GM19324 (cell line): ENCODE data around the gene SERPINA4.
"Not testable (repeated sequence)": the region's sequence is repeated elsewhere in the genome, so short reads cannot be mapped to it uniquely, and the experiment has no call there.

Experiments
- ATAC-seq: cut with Tn5 transposase; IDR thresholded peaks from one replicate; pipeline ENCODE4 v1.9.1; 2021; ENCODE audit warnings: mild to moderate bottlenecking, moderate library complexity; ENCODE audit not compliant: unreplicated experiment, low FRiP score

SERPINA4 gene

DNA sequence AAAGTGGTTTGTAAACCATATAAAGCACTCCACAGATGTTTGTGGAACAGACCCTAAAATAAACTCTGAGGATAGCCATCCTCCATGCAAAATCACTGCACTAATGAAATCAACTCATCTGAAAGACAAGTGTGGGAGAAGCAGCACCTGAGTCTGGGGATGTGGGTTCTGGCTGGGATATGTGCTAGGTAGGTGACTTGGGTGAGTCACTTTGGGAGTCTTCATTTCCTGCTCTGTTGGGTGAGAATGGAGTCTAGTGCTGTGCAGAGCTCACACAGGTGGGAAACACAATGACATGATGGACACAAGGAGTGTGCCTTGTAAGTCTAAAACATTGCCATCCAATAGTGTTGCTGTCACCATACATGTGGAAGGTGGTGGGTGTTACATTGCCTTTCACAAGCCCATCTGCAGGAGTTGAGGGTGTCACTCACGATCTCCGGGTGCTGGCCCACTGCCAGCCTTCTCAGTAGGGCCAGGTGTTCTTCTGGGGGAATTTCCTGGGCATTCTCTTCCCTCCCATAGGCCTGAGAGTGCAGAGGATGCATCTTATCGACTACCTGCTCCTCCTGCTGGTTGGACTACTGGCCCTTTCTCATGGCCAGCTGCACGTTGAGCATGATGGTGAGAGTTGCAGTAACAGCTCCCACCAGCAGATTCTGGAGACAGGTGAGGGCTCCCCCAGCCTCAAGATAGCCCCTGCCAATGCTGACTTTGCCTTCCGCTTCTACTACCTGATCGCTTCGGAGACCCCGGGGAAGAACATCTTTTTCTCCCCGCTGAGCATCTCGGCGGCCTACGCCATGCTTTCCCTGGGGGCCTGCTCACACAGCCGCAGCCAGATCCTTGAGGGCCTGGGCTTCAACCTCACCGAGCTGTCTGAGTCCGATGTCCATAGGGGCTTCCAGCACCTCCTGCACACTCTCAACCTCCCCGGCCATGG, 2.0 kb downstream of the SERPINA4 start:
- no peak for ATAC-seq

DNA sequence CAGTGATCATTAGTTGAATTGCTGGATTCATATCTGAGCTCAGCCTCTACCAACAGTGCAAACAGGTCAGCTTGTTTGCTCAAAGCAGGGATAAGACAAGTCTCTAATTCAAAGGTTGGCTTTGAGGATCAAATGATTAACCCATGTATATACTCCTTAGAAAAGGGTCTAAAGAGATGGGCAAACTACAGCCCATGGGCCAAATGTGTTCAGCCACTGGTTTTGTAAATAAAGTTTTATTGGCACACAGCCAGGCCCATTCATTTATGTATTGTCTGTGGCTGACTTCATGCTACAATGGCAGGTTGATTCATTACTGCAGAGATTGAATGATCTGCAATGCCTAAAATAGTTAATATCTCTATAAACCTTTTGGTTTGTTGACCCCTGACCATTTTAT, 3.1 kb downstream of the SERPINA4 start:
- no peak for ATAC-seq

DNA sequence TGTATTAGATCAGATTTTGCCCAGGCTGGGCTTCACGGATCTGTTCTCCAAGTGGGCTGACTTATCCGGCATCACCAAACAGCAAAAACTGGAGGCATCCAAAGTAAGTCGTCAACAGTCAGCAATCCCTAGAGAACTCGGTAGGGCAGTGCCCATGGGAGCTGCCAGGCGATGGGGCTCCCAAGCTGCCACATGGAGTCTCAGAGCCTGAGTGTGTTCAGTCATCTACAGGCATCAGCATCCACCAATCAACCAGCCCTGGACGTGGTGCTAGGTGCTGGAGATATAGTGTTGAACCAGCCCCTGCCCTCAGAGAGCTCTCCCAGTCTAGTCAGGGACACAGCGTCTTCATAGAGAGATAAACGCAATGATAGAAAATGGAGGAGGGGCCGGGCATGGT, 6.9 kb downstream of the SERPINA4 start:
- ATAC-seq: no peak

DNA sequence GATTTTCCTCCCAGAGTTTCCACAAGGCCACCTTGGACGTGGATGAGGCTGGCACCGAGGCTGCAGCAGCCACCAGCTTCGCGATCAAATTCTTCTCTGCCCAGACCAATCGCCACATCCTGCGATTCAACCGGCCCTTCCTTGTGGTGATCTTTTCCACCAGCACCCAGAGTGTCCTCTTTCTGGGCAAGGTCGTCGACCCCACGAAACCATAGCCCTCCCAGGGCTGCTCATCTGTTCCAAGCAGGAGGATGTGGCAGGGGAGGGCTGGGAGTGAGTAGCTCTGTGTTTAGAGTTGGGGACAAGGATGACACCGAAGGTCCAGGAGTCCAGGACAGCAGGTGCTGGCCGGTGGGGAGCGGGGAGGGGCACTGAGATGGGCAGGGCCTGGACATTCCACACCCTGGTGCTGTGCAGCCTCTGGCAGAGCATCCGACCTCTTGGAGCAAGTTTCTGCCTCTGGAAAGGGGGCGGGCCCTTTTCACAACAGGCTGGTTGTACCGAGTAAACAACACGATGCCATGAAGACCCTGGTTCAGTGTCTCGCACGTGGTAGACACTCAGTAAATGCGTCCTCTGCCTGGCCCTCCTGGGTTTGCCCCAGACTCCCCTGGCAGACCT, 8.2 kb downstream of the SERPINA4 start:
- no peak for ATAC-seq

DNA sequence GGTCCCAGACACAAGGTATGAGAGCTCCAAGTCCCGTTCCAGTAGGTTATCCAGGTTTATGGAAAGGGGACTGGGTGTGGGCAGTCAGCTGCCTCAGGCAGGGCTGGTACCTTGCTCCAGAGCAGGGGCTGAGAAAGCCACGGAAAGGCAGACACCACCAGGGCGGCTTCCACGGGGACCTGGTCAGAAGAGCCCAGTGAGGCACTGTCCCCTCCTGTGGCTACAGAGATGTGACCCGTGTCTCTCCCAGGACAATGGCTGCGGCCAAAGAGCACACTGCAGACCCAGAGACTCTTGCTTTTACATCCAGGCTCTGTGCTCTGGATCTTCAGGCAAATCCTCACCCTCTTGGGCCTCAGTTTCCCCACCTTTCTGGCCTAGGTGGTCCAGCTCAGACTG, 8.8 kb downstream of the SERPINA4 start:
- ATAC-seq: no peak

DNA sequence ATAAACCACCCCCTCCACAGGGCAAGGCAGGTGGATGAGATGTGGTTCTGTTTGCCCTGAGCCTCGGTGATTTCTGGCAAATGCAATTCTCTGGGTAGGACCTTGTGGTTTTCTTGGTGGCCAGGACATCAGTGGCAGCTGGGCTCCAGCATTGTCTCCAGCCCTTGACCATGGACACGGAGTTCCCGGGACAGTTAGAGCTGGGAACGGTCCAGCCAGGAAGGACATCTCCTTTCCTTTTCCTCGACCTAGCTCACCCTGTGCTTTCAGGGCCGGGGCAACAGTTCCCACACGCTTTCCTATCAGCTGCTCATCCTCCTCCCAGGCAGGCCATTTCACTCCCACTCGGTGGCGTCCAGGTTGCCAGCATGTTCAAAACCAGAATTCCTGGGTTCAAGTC, 9.2 kb downstream of the SERPINA4 start:
- ATAC-seq: no peak

DNA sequence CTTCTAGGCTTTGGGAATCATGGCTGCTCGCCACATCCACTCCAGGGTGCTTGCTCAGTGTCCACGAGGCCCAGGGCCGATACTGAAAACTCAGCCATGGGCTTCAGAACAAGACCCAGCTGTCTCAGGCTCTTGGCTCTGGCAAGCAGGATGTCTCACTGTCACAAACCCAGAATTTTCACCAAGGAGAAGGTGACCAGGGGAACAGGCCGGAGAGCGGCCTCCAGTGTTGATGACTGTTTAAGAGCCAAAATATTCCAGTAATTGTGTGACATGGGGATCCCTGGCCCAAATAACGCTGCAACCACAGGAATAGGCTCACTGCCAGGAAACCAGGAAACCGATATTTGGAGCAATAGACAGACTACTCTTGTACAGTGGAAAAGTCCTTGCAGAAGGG, 10.2 kb downstream of the SERPINA4 start:
- ATAC-seq: no peak

DNA sequence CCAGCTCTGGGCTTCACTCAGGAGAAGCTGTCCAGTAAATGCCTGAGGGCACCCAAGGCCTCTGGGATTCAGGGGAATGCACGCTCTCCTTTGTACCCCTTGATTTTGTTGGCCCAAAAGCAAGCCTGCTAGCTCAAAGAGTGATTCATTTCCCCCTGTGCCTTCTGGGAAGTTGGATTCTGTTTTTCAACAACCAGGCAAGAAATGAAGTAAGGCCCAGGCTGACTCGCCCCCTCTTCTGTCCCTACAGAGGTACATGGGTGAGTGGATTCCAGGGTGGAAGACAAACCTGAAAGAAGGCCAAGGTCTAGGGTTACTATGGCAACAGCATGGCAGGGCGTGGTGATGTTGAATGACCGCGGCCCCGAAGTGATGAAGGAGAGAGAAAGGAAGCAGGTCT, 10.7 kb downstream of the SERPINA4 start:
- no peak for ATAC-seq

DNA sequence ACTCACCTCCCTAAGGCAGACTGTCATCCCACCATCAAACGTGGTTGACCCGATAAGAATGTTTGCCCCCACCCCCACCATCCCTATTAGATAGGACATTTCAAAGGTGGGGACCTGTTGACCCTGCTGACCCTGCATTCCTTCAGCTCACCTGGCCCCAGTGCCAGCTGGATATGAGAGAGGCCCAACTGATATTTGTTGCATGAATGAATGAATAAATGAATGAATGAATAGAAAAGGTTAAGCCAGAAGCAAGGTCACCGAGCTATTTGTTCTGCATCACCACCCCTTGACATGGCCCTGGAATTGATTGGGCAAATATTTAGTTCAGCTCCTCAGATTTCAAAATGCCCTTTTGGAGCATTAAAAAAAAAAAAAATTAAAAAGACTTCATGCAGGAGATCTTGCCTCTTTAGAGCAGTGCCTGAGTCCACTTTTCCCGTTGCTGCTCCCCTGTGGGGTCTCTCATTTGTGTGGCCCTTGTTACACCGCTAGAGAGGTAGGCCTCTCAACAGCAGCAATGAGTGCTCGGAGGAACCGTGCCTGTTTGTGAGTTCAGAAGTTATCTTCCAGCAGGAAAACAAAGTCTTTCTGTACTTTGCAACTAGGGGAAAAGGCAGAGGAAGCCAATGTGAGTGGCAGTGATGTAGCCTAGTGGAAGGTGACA, 11.5 kb downstream of the SERPINA4 start:
- no peak for ATAC-seq

DNA sequence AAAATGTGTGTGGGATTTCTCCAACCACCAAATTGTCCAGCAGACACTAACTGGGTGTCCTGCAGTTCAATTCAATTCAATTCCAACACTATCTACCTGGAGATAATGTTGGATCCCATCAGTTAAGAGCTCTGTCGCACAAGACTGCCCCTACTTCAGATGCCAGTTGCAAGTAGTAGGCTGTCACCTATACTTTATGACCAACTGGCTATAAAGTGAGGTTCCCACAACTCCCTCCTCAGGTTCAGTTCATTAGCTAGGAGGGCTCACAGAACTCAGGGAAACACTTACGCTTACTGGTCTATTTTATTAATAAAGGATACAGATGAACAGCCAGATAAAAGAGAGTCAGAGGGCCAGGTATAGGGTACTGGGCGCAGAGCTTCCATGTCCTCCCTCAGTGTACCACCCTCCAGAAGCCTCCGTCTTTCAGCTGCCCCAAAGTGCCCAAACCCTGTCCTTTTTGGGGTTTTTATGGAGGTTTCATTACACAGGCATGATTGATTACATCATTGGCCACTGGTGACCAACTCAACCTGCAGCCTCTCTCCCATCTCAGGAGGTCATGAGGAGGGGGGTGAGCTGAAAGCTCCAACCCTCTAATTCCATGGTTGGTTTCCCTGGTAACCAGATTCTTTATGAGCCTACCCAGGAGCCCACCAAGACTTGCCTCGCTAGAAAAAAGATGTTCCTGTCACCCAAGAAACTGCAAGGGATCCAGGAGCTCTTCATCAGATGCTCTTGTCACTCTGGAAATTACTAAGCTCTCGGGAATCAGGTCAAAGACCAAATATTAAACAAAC, 12.4 kb downstream of the SERPINA4 start:
- ATAC-seq: no peak

DNA sequence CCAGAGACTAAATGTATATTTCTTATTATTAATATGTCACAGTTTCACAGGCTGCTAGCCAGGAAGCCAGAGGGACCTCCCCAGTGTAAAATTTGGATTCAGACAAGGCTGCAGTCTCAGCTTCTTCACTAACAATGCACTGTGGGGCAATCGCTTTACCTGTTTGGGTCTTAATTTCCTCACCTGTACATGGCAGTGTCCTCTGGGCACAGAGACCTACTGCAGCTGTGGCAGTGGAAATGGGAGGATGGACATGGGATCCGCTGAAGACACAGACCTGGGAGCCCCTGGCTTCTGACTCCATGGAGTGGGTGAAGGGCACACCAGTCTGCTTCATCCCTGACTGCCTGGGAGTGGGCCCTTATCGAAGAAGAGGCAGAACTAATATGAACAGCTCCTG, 13.1 kb downstream of the SERPINA4 start:
- no peak for ATAC-seq

DNA sequence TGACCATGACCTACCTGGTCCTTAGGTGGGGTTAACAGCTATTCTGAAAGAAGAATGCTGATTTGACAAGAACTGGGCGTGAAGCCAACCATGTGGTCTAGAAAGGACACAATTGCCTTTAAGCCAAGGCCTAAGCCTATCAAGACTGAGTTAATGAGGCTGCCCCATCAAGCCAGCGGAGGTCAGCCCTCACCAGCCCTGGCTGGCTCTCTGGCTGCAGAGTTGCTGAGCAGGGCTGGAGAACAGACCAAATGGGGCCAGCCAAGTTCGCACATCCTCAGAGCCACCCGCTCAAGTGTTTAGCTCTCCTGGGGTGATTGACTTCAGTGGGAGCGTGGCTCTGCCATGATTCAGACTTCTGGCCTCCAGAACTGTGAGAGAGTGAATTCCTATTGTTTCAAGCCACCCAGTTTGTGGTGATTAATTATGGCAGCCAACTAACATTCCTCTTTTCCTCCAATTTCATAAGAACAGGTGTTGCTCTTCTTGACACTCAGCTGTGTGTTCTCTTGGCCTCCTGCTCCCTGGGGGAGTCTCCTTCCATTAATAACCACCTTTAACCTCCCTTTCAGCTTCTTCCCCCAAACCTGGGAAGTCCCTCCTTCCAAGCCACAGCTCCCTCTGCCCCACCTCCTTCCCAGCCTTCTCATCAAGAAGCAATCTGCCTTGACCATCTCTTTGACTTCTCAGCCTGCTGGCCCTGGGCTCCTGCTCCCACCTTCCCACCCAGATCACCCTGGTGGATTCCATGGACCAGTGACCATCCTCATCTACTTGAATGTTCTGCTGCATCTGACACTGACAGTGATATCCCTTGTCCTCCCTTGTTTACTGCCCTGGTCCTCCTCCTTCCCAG, 14.7 kb downstream of the SERPINA4 start:
- no peak for ATAC-seq

DNA sequence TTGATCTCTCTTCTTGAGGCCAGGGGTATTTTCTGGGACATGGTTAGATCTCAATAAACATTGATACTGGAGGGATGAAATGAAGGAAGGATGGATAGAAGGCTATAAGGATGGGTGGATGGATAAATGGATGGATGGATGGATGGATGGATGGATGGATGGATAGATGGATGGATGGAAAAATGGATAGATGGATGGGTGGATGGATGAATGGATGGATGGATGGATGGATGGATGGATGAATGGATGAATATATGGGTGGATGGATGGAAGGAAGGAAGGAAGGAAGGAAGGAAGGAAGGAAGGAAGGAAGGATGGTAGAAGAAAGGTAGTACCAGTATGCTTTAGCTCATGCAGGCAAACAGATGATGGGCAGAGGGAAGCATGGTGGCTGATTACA, 16.2 kb downstream of the SERPINA4 start:
- not testable (repeated sequence) for ATAC-seq

DNA sequence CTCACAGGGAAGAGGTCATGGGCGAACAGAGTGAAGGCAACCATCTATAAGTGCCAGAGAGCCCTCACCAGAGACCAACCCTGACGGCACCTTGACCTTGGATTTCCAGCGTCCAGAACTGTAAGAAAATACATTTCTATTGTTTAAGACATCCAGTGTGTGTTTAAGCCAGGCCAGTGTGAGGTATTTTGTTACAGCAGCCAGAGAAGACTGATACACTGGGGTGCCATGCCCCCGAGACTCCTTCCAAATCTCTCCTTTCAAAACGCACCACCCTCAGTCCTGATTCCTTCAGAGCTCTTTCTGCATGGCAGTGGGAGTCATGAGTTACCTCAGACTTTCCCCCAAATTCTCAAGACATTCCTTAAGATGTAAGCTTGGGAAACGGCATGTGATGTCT, 17.5 kb downstream of the SERPINA4 start:
- no peak for ATAC-seq

DNA sequence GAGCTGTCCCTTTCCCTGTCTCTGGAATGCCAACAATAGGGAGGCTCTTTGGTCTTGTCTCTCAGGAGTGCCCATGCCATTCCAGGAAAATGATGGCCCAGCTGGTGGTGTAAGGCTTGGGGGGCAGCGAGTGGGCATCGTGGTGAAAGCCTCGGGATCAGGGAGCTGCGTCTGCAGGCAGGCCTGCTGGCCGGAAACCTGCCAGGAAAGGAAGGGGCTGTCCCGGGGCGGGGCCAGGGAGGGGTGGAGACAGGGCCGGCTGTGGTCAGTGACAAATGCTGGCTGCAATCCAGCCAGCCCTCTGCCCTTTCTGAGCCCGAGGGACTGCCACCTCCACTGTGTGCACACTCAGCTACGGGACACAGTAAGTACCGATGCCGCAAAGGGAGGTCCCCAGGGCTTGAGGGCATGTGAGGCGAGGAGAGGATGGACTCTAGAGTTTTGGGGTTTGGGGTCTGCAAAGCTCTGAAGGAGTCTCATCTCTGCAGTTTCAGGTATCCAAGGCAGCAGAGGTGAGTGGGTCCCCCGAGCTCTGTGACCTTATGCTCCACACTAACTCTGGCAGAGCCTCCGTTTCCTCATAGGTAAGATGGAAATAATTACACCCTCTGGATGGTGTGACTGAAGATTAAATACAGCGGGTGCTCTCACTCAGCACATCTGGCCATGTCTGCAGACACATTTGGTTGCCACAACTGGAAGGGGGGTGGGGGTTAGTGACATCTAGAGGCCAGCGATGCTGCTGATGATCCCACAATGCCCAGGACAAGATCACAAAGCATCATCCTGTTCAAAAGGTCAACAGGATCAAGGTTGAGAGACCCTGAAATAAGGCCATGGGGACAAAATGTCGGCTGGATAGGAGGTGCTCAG, 20.1 kb downstream of the SERPINA4 start, which contains the start of gene SERPINA5:
SERPINA5 (plus strand) TSS at position 300 of the 873 bp plus-strand sequence. CDS start 5,937 bp downstream, outside the sequence.
- ATAC-seq: no peak

DNA sequence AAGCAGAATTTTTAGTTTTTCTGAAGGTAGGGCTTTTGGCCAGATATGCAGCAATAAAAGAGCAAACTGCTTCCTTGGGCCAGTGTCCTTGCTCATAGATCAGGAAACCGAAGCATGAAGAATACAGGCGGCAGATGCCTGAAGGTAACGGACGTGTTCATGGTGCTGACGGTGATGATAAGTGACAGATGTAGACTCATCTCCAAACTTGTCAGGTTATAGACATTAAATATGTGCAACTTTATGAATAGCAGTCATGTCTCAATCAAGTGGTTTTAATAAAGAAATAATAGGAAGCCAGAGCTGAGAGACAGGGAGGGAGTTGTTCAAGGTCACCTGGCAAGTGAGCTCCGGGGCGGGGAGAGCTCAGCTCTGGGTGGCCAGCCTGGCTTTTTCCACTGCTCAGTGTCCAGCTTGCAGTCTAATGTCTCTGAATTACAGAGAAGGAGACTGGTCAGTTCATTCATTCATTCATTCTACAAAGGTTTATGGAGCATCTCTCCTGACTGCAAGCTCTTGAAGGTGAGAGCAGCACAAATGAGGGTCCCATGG, 21.0 kb downstream of the SERPINA4 start:
- no peak for ATAC-seq

DNA sequence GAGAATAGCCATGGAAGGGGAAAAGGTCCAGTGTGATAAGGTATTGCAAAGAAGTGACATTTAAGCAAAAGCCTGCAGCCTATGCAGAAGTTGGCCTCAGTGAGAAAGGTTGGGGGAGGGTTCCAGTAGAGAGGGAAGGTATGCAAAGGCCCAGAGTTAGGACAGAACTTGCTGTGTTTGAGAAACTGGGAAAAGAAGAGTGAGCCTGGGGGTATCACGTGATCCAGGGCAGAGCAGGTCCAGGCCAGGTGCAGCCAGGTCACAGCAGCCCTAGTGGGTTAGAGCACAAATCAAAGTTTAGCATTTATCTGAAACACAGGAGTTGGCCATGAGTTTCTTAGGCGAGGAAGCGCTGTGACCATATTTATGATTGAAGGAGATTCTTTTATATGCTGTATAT, 21.6 kb downstream of the SERPINA4 start:
- no peak for ATAC-seq

DNA sequence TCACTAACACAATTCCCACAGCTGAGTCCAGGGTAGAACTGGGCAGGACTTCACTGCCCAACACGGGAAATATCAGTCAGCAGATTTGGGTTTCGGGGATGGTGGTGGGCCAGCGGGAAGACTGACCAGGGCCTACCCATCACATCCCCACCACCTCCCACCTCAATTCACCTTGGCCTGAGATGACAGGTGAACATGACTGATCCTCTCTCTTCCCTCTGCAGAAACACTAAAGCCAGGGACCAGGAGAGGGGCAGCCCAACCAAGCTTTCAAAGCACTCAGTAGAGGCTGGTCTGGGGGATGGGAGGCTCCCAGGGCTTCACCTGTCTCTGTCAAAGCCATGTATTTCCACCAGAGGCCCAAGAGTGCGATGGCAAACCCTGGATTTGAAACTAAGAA, 22.3 kb downstream of the SERPINA4 start:
- ATAC-seq: no peak
